Astrocyte of the cerebellum (primary cell): Measurements from ENCODE around the gene CDC34.
"Not testable (repeated sequence)": the region's sequence is repeated elsewhere in the genome, so short reads cannot be mapped to it uniquely, and the experiment has no call there.

Experiments
- DNase-seq: peaks from one replicate; pipeline ENCODE4 v3.0.0-alpha.2; 2011; ENCODE audit warnings: low read depth
- H3K4me3 ChIP-seq: 2 replicates; pipeline ENCODE4 v1.5.1; 2011; ENCODE audit warnings: mild to moderate bottlenecking, low read depth, low read length, moderate library complexity
- CTCF ChIP-seq: IDR thresholded peaks from 2 replicates; pipeline ENCODE4 v1.5.1; 2012; ENCODE audit warnings: low read length, low read depth, moderate library complexity, mild to moderate bottlenecking; ENCODE audit errors: missing control alignments
- in situ Hi-C: cut with HindIII; loops from 2 replicates; pipeline ENCODE4 v1.10.0; 2017; ENCODE audit warnings: low sequenced_read_pairs

The CDC34 gene

GRCh38 chr19:584240-585001 is 52.9 kb downstream of the CDC34 start:
- peak; percentile 96 for TF ChIP-seq CTCF
- no peak for DNase-seq

GRCh38 chr19:585146-585545 is 53.6 kb downstream of the CDC34 start:
- H3K4me3 ChIP-seq, in situ Hi-C loops, DNase-seq: not testable (repeated sequence)

More at GRCh38 chr19:584240-585001, 52.9 kb downstream of the CDC34 start:
- in situ Hi-C loops, result no loop called here
- no peak overlapping the region for H3K4me3 ChIP-seq

GRCh38 chr19:585551-586110 is 54.1 kb downstream of the CDC34 start:
- in situ Hi-C loops, result no loop called here
- no peak for DNase-seq
- TF ChIP-seq CTCF, result no peak
- no peak overlapping the region for H3K4me3 ChIP-seq

GRCh38 chr19:588093-588740 is 56.7 kb downstream of the CDC34 start:
- DNase-seq, result peak; percentile 55
- peak; percentile 71 for TF ChIP-seq CTCF
- in situ Hi-C loops, result no loop called here
- H3K4me3 ChIP-seq, result no peak overlapping the region

- peak overlapping the region; percentile 16 for H3K4me3 ChIP-seq
- in situ Hi-C loops, result no loop called here
- no peak for DNase-seq
- TF ChIP-seq CTCF, result no peak
Measured at GRCh38 chr19:588741-589692, 57.5 kb downstream of the CDC34 start.

GRCh38 chr19:589693-590395 is 58.3 kb downstream of the CDC34 start, which contains the start of gene HCN2:
Gene HCN2 (plus strand): TSS chr19:589881. CDS start chr19:589946, 65 bp downstream.
- no peak for TF ChIP-seq CTCF
- H3K4me3 ChIP-seq, result peak within 1 kb of the TSS; percentile 34
- DNase-seq, result no peak
- in situ Hi-C loops, result no loop called here
